Pancreas (tissue), 10 donors: ENCODE measurements around the gene RNF19B. TPM values are rescaled to one million over a fixed set of nuclear protein-coding genes. Genes with fewer than 3 reads are reported as not detected.

ENCODE experiments used
- ATAC-seq, 4 donors: fragments of 200-7000 bp; cut with Tn5 transposase; one replicate each; pipeline versions ENCODE4 v1.8.0 to v1.9.1; 2020; ENCODE audit warnings: mild to moderate bottlenecking in 4 of 4, moderate library complexity in 4 of 4
- DNase-seq, 6 donors: peaks; one replicate each; pipeline ENCODE4 v3.0.0-alpha.2; 2020
- FAIRE-seq: peaks from 2 replicates; lab custom pipeline; 2012; peaks lifted over from hg19 to GRCh38; lab: Jason Lieb, UNC
- H3K27ac ChIP-seq, 4 donors: fragments of 200-600 bp; sonication (generic); 1 replicate in 3 of 4; 2 replicates in 1 of 4; pipeline versions ENCODE4 v1.5.0 to v1.8.0; 2020
- H3K27me3 ChIP-seq, 4 donors: fragments of 200-600 bp; one replicate each; pipeline ENCODE4 v1.8.0; 2021
- H3K36me3 ChIP-seq, 3 donors: fragments of 200-600 bp; sonication (generic) in 1 of 3; one replicate each; pipeline versions ENCODE4 v1.5.0 to v1.8.0; 2020 to 2021
- H3K4me1 ChIP-seq, 3 donors: fragments of 200-600 bp; one replicate each; pipeline ENCODE4 v1.8.0; 2021
- H3K4me3 ChIP-seq, 4 donors: fragments of 200-600 bp; sonication (generic) in 2 of 4; one replicate each; pipeline versions ENCODE4 v1.5.0 to v1.8.0; 2020 to 2021
- H3K9me3 ChIP-seq, 4 donors: fragments of 200-600 bp; one replicate each; pipeline ENCODE4 v1.8.0; 2021
- WGBS, 2 donors: extraction: QIAGEN DNeasy Blood & Tissue Kit; methylation state at CpG; one replicate each; pipeline ENCODE4 v1.1.7; 2013; 5-methylcytosine and 5-hydroxymethylcytosine counted together
- intact Hi-C, 3 donors: fragments of 100-400 bp; cut with DNase I; formaldehyde crosslinking; loops; one replicate each; pipeline versions ENCODE4 v1.11.1 to v1.14.2; 2022
- polyA plus RNA-seq, 2 donors: library from polyadenylated mRNA; stranded (reverse); fragments of 200-250 nt; gene quantifications; one replicate each; pipeline ENCODE4 v1.2.3, GENCODE V29; 2013
- total RNA-seq, 6 donors: library from RNA; stranded (reverse); fragmentation: NEBNext Ultra II Directional in 4 of 6; extraction: Animal tissue kit (Norgen Biotek cat#: 25700) in 4 of 6; gene quantifications; one replicate each; pipeline versions ENCODE4 v1.2.1 to v1.2.4, GENCODE V29; 2021 to 2023
- TF ChIP-seq, protein P1 (sequence below), 4 donors: fragments of 200-600 bp; sonication (generic) in 3 of 4; IDR thresholded peaks; one replicate each; pipeline versions ENCODE4 v1.5.0 to v1.8.0; 2021; ENCODE audit warnings: antibody characterized with exemption in 4 of 4
- donor health status: healthy with polysubstance abuse.
- donor health status: DM: no; HTN: no; CAD: no; lungs with moderate emphysema.
- donor health status: DM: no; HTN: no; CAD: no.
- donor health status: control.
- donor health status: control.
- donor health status: Bipolar disorder and iron deficiency.
- donor health status: DM: yes; HTN: yes; CAD: no.
- donor health status: DM: no; HTN: no; CAD: no.
- donor health status: DM: no; HTN: no; CAD: no.
- donor health status: DM: yes; HTN: yes; CAD: no.

Gene RNF19B
- total and polyA plus RNA-seq, 8 donors = 2.3 to 16.3 (median 8.0) TPM

DNA sequence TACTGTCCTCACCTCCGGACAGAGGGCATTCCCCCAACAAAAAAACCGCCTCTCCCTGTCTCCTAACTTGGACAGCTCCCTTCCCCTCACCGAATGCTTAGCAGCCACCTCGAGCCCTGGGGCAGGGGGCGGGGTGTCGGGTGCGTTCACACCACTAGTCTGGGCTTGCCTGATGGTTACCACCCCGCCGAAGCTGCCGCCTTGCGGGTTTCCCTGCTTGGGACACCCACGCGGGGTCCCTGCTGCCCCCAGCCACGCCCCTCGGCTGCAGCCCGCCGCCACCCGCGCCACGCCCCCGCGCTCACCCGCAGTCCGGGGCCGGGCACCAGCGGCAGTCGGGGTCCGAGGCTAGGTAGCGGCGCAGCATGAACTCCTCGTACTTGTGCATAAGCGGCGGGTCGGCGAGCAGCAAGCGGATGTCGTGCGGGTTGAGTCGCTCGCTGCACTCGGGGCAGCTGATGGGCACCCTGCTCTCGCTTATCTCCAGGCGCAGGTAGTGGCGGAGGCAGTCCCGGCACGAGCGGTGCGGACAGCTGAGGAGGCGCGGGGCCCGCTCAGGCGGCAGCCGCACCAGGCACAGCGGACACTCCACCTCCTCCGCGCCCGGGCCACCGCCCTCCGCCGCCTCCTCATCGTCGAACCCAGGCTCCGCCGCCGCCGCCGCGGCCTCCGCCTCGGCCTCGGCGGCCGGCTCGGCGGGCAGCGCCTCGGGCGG lies 706 bp downstream of the RNF19B start:
- Histone ChIP-seq H3K36me3 (no peaks in the 10 kb centered on the region), H3K9me3 (no peaks in the 10 kb centered on the region), H3K4me3 (peak overlapping the region; percentile 79 to 92 (median 86)), H3K27me3 (no peaks in the 10 kb centered on the region), H3K27ac (peak overlapping the region in 3 of 4 donors; percentile 52 to 93 (median 91)), H3K4me1 (peaks cover 0 to 27% (median 12%) of the 10 kb centered on the region in 3 donors)
- ATAC-seq = peak; percentile 25 to 59 (median 57)
- intact Hi-C loops = no loop called here
- DNase-seq = peak; percentile 53 to 88 (median 73)
- no peak for FAIRE-seq
- TF ChIP-seq, protein P1, sequence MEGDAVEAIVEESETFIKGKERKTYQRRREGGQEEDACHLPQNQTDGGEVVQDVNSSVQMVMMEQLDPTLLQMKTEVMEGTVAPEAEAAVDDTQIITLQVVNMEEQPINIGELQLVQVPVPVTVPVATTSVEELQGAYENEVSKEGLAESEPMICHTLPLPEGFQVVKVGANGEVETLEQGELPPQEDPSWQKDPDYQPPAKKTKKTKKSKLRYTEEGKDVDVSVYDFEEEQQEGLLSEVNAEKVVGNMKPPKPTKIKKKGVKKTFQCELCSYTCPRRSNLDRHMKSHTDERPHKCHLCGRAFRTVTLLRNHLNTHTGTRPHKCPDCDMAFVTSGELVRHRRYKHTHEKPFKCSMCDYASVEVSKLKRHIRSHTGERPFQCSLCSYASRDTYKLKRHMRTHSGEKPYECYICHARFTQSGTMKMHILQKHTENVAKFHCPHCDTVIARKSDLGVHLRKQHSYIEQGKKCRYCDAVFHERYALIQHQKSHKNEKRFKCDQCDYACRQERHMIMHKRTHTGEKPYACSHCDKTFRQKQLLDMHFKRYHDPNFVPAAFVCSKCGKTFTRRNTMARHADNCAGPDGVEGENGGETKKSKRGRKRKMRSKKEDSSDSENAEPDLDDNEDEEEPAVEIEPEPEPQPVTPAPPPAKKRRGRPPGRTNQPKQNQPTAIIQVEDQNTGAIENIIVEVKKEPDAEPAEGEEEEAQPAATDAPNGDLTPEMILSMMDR (IDR thresholded peaks at IDR 0.05) = no peak
- WGBS, 2 donors = 0% methylated on average over 55 to 78 of the region's 78 CpGs

DNA sequence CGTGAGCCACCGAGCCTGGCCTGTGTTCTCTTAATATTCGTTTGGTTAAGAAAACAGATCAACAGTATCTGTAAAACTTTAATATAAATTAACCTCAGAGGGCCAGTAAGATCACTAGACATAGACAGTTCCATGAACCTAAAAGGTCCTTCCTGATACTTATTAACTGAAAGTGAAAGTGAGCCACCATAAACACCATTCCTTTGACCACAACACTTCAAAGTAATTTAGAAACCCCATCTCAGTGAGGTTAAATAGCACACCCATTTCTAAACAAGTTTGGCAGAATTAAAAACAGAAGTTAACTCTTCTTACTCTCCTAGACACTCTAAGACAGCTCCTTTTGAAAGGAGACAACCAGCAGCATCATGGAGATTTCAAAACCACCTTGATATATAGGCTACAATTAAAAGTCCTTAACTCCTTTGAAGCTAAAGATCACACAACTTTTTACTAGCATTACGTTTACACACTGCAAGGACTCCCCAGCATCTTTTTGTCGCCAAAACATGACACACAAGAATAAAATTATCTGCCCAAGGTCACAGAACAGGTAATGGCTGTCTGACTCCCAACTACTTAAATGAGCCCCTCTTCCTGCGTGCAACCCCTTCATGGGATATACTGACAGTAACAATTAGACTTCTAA lies 2.2 kb downstream of the RNF19B start:
- no peaks in the 10 kb centered on the region for H3K27me3 ChIP-seq
- TF ChIP-seq, protein P1 (IDR thresholded peaks at IDR 0.05) = no peak
- no peak for FAIRE-seq
- no peaks in the 10 kb centered on the region for H3K9me3 ChIP-seq
- H3K36me3 ChIP-seq = no peaks in the 10 kb centered on the region
- intact Hi-C loops = no loop called here
- peaks cover 0 to 27% (median 12%) of the 10 kb centered on the region in 3 donors for H3K4me1 ChIP-seq
- 21 to 32% methylated on average over 6 of the region's 6 CpGs for WGBS, 2 donors
- DNase-seq = no peak
- H3K27ac ChIP-seq = peak overlapping the region in 2 of 4 donors; percentile 31 to 60
- peak in 2 of 4 donors; percentile 7 to 11 for ATAC-seq
- H3K4me3 ChIP-seq = peak overlapping the region in 3 of 4 donors; percentile 79 to 92 (median 85)

DNA sequence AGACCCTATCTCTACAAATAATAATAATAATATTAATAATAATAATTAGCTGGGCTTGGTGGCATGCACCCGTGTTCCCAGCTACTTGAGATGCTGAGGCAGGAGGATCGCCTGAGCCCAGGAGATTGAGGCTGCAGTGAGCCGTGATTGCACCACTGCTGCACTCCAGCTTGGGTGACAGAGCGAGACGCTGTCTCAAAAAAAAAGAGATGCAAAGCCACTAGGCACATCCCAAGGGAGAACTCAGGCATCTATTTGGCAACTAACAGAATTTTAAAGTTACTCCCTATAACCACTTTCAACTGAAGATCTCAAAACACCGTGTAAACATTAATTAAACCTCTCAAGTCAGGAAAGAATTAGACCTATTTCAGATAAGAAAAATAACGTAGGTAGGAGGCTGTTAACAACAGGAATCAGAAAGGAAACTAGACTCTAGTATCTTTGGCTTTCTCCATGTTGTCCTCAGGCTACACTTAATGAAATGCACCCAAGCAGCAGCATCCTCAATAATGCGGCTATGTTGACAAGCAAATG lies 3.7 kb downstream of the RNF19B start:
- Histone ChIP-seq H3K4me3 (no peak overlapping the region), H3K27me3 (no peaks in the 10 kb centered on the region), H3K27ac (no peak overlapping the region), H3K4me1 (peaks cover 0 to 27% (median 12%) of the 10 kb centered on the region in 3 donors), H3K9me3 (no peaks in the 10 kb centered on the region), H3K36me3 (no peaks in the 10 kb centered on the region)
- DNase-seq (no peak), ATAC-seq (no peak), FAIRE-seq (no peak)
- intact Hi-C loops = no loop called here
- TF ChIP-seq, protein P1 (IDR thresholded peaks at IDR 0.05) = no peak
- 70 to 73% methylated on average over 8 of the region's 8 CpGs for WGBS, 2 donors

DNA sequence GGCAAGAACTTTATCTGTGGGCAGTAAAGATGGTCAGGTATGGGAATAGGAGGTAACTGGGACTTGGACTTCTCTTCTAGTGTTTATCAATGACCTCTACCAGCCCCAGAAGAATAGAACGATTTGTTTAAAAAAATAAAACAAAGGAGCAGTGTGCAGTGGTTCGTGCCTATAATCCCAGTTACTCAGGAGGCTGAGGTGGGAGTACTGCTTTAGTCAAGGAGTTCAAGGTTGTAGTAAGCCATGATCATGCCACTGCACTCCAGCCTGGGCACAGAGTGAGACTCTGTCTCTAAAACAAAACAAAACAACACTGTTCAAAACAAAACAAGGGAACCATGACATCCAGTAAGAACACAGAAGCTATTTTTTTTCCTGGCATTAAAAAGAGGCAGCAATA lies 4.3 kb downstream of the RNF19B start:
- peaks cover 0 to 27% (median 12%) of the 10 kb centered on the region in 3 donors for H3K4me1 ChIP-seq
- ATAC-seq = no peak
- 22 to 29% methylated on average over 2 of the region's 2 CpGs for WGBS, 2 donors

More for the DNA sequence above, 4.3 kb downstream of the RNF19B start:
- H3K27ac ChIP-seq = no peak overlapping the region
- FAIRE-seq (no peak), DNase-seq (no peak)
- intact Hi-C loops = no loop called here
- no peaks in the 10 kb centered on the region for H3K36me3 ChIP-seq
- no peaks in the 10 kb centered on the region for H3K9me3 ChIP-seq
- no peaks in the 10 kb centered on the region for H3K27me3 ChIP-seq
- TF ChIP-seq, protein P1 (IDR thresholded peaks at IDR 0.05) = no peak
- no peak overlapping the region for H3K4me3 ChIP-seq
